ENCODE results near the gene SH3BP5L.

- TF ChIP-seq CTCF (IDR thresholded peaks at IDR 0.05; ENCODE audit: borderline replicate concordance, extremely low read depth, low read length, poor library complexity, severe bottlenecking) (no peak), EZH2 (IDR thresholded peaks at IDR 0.05; ENCODE audit: borderline replicate concordance, low read depth, low read length, severe bottlenecking) (no peak)
Observed at GRCh38 chr1:248821641-248822040, 4.1 kb downstream of the SH3BP5L start.

All from DND-41 (cell line).